Activated CD4-positive, alpha-beta T cell treated with anti-CD3 and anti-CD28 coated beads, Interleukin-2, amount 50 U/mL, for 48 hours (primary cell): ENCODE data around the gene TFB1M.
A peak's percentile ranks its signal among the peaks of the same experiment; 100 is the strongest.
"Not testable (repeated sequence)": the region's sequence is repeated elsewhere in the genome, so short reads cannot be mapped to it uniquely, and the experiment has no call there.

Experiments used
- DNase-seq, 2 experiments: peaks; one replicate each; pipeline ENCODE4 v3.0.0-alpha.2; 2020

The TFB1M gene

GRCh38 chr6:155234167-155234566 is 80.1 kb downstream of the TFB1M start:
- no peak for DNase-seq

- no peak for DNase-seq
These were observed 81.4 kb downstream of the TFB1M start for GRCh38 chr6:155232848-155233247.

GRCh38 chr6:155230975-155231374 is 83.3 kb downstream of the TFB1M start:
- not testable (repeated sequence) for DNase-seq

- DNase-seq: no peak
These were observed 85.6 kb downstream of the TFB1M start for GRCh38 chr6:155228546-155229166.

GRCh38 chr6:155227046-155227445 is 87.2 kb downstream of the TFB1M start:
- no peak for DNase-seq

GRCh38 chr6:155224618-155225017 is 89.7 kb downstream of the TFB1M start:
- DNase-seq: no peak

- peak; percentile 54 to 59 for DNase-seq
These were observed 90.4 kb downstream of the TFB1M start for GRCh38 chr6:155223646-155224451.

GRCh38 chr6:155222506-155222905 is 91.8 kb downstream of the TFB1M start:
- DNase-seq: no peak

- DNase-seq: no peak
These were observed 93.2 kb downstream of the TFB1M start for GRCh38 chr6:155221086-155221485.

GRCh38 chr6:155219858-155220301 is 94.4 kb downstream of the TFB1M start:
- DNase-seq: no peak

GRCh38 chr6:155219299-155219698 is 95.0 kb downstream of the TFB1M start:
- DNase-seq: no peak

- DNase-seq: not testable (repeated sequence)
These were observed 95.6 kb downstream of the TFB1M start for GRCh38 chr6:155218711-155219110.

GRCh38 chr6:155216312-155217046 is 97.8 kb downstream of the TFB1M start:
- DNase-seq: no peak

- no peak for DNase-seq
These were observed 98.4 kb downstream of the TFB1M start for GRCh38 chr6:155215906-155216305.

- DNase-seq: no peak
These were observed 100.5 kb downstream of the TFB1M start for GRCh38 chr6:155213611-155214372.

GRCh38 chr6:155212616-155213380 is 101.5 kb downstream of the TFB1M start:
- DNase-seq: no peak

GRCh38 chr6:155212106-155212505 is 102.2 kb downstream of the TFB1M start:
- no peak for DNase-seq

GRCh38 chr6:155207223-155207622 is 107.1 kb downstream of the TFB1M start:
- no peak for DNase-seq
